Activated CD4-positive, alpha-beta T cell treated with anti-CD3 and anti-CD28 coated beads for 36 hours (primary cell): Measurements from ENCODE around the gene ZMYND8. TPM values are rescaled to one million over a fixed set of nuclear protein-coding genes. Genes with fewer than 3 reads are reported as not detected.
"Not testable (repeated sequence)": the region's sequence is repeated elsewhere in the genome, so short reads cannot be mapped to it uniquely, and the experiment has no call there.

ENCODE experiments used
- ATAC-seq: fragments of 200-7000 bp; cut with Tn5 transposase; one replicate; pipeline ENCODE4 v1.10.0; 2021; ENCODE audit warnings: mild to moderate bottlenecking, moderate library complexity
- CTCF ChIA-PET: fragments of 350-600 bp; sonication (Branson Sonifier 250); formaldehyde crosslinking; loops from one replicate; lab custom pipeline; 2021; ENCODE audit warnings: antibody characterized with exemption; lab: Charles Lee
- POLR2A ChIA-PET: fragments of 350-600 bp; sonication (Branson Sonifier 250); formaldehyde crosslinking; loops from one replicate; lab custom pipeline; 2021; ENCODE audit warnings: antibody characterized with exemption, inconsistent platforms; lab: Charles Lee
- DNase-seq: peaks from one replicate; pipeline ENCODE4 v3.0.0-alpha.2; 2020
- H3K27ac Mint-ChIP-seq: one replicate; pipeline ENCODE4 v1.8.0; 2021; ENCODE audit warnings: mixed read lengths
- H3K27me3 Mint-ChIP-seq: one replicate; pipeline ENCODE4 v1.8.0; 2021; ENCODE audit warnings: mixed read lengths
- H3K36me3 Mint-ChIP-seq: one replicate; pipeline ENCODE4 v1.8.0; 2021; ENCODE audit warnings: low read depth, mixed read lengths
- H3K4me1 Mint-ChIP-seq: one replicate; pipeline ENCODE4 v1.8.0; 2021; ENCODE audit warnings: mixed read lengths
- H3K4me3 Mint-ChIP-seq: one replicate; pipeline ENCODE4 v1.8.0; 2021; ENCODE audit warnings: mild to moderate bottlenecking, moderate library complexity, mixed read lengths
- H3K9me3 Mint-ChIP-seq: one replicate; pipeline ENCODE4 v1.8.0; 2021; ENCODE audit warnings: low read depth, mixed read lengths
- intact Hi-C, 2 experiments: fragments of 100-400 bp; cut with DNase I in 1 of 2; cut with micrococcal nuclease in 1 of 2; formaldehyde crosslinking; loops; one replicate each; pipeline versions ENCODE4 v1.14.2 to v1.15.1; 2022 to 2024; cut with DNase I, micrococcal nuclease
- total RNA-seq, 2 experiments: library from RNA; stranded (reverse); gene quantifications; one replicate each; pipeline ENCODE4 v1.2.3, GENCODE V29; 2021

The ZMYND8 gene
- total RNA-seq, 2 experiments from 2014 or later: 33.7 to 50.3 TPM

- ATAC-seq: no peak
- no peak overlapping the region for H3K4me3 Mint-ChIP-seq
- no peaks in the 10 kb centered on the region for H3K27me3 Mint-ChIP-seq
- no peaks in the 10 kb centered on the region for H3K36me3 Mint-ChIP-seq
- no peaks in the 10 kb centered on the region for H3K4me1 Mint-ChIP-seq
- ChIA-PET POLR2A (no interaction called here), CTCF (interaction anchor here (0.7 kb wide), 1 partner anchor 1322 kb away, joined by 3 read pairs; no protein-coding TSS in a partner anchor)
- no peak overlapping the region for H3K27ac Mint-ChIP-seq
- intact Hi-C loops: no loop called here
- H3K9me3 Mint-ChIP-seq: peaks cover 4% of the 10 kb centered on the region
- DNase-seq: no peak
These were observed 177.6 kb downstream of the ZMYND8 start for GRCh38 chr20:47178851-47179250.

- CTCF ChIA-PET: no interaction called here
- intact Hi-C loops: no loop called here
- Mint-ChIP-seq H3K36me3 (no peaks in the 10 kb centered on the region), H3K27me3 (no peaks in the 10 kb centered on the region), H3K9me3 (peaks cover 4% of the 10 kb centered on the region), H3K27ac (no peak overlapping the region), H3K4me3 (no peak overlapping the region), H3K4me1 (no peaks in the 10 kb centered on the region)
- no peak for DNase-seq
- ATAC-seq: no peak
- POLR2A ChIA-PET: no interaction called here
These were observed 178.2 kb downstream of the ZMYND8 start for GRCh38 chr20:47178277-47178676.

GRCh38 chr20:47176217-47176616 lies 180.3 kb downstream of the ZMYND8 start:
- H3K27me3 Mint-ChIP-seq, H3K27ac Mint-ChIP-seq, H3K36me3 Mint-ChIP-seq, H3K9me3 Mint-ChIP-seq, ATAC-seq, intact Hi-C loops, H3K4me3 Mint-ChIP-seq, H3K4me1 Mint-ChIP-seq, POLR2A ChIA-PET, DNase-seq: not testable (repeated sequence)
- CTCF ChIA-PET: interaction anchor here (0.7 kb wide), 1 partner anchor 13 kb away, joined by 6 read pairs; no protein-coding TSS in a partner anchor

- intact Hi-C loops: no loop called here
- H3K4me1 Mint-ChIP-seq: no peaks in the 10 kb centered on the region
- DNase-seq (no peak), ATAC-seq (no peak)
- H3K36me3 Mint-ChIP-seq: no peaks in the 10 kb centered on the region
- no peaks in the 10 kb centered on the region for H3K9me3 Mint-ChIP-seq
- ChIA-PET POLR2A (no interaction called here), CTCF (no interaction called here)
- no peak overlapping the region for H3K4me3 Mint-ChIP-seq
- peaks cover 3% of the 10 kb centered on the region for H3K27me3 Mint-ChIP-seq
- H3K27ac Mint-ChIP-seq: no peak overlapping the region
These were observed 181.0 kb downstream of the ZMYND8 start for GRCh38 chr20:47175493-47175892.

- Mint-ChIP-seq H3K4me3 (no peak overlapping the region), H3K4me1 (no peaks in the 10 kb centered on the region), H3K9me3 (no peaks in the 10 kb centered on the region), H3K27ac (no peak overlapping the region), H3K36me3 (no peaks in the 10 kb centered on the region), H3K27me3 (peaks cover 3% of the 10 kb centered on the region)
- intact Hi-C loops: no loop called here
- CTCF ChIA-PET: interaction anchor here (0.7 to 0.8 kb wide), 2 partner anchors 10 to 209 kb away, joined by 3 to 4 read pairs; no protein-coding TSS in a partner anchor
- ATAC-seq (no peak), DNase-seq (no peak)
- POLR2A ChIA-PET: no interaction called here
These were observed 181.8 kb downstream of the ZMYND8 start for GRCh38 chr20:47174456-47175243.

- no peak for ATAC-seq
- peaks cover 3% of the 10 kb centered on the region for H3K27me3 Mint-ChIP-seq
- no peaks in the 10 kb centered on the region for H3K9me3 Mint-ChIP-seq
- H3K36me3 Mint-ChIP-seq: no peaks in the 10 kb centered on the region
- H3K27ac Mint-ChIP-seq: no peak overlapping the region
- CTCF ChIA-PET: no interaction called here
- POLR2A ChIA-PET: no interaction called here
- H3K4me3 Mint-ChIP-seq: no peak overlapping the region
- intact Hi-C loops: no loop called here
- H3K4me1 Mint-ChIP-seq: no peaks in the 10 kb centered on the region
- no peak for DNase-seq
These were observed 182.8 kb downstream of the ZMYND8 start for GRCh38 chr20:47173596-47174216.

GRCh38 chr20:47172579-47172978 lies 183.9 kb downstream of the ZMYND8 start:
- POLR2A ChIA-PET: no interaction called here
- DNase-seq (no peak), ATAC-seq (no peak)
- Mint-ChIP-seq H3K9me3 (no peaks in the 10 kb centered on the region), H3K27ac (no peak overlapping the region), H3K4me3 (no peak overlapping the region), H3K36me3 (no peaks in the 10 kb centered on the region), H3K27me3 (peaks cover 5% of the 10 kb centered on the region), H3K4me1 (no peaks in the 10 kb centered on the region)
- intact Hi-C loops: no loop called here
- CTCF ChIA-PET: no interaction called here

- no peaks in the 10 kb centered on the region for H3K36me3 Mint-ChIP-seq
- ATAC-seq: no peak
- DNase-seq: no peak
- CTCF ChIA-PET: no interaction called here
- intact Hi-C loops: no loop called here
- POLR2A ChIA-PET: no interaction called here
- no peak overlapping the region for H3K4me3 Mint-ChIP-seq
- H3K9me3 Mint-ChIP-seq: no peaks in the 10 kb centered on the region
- H3K27me3 Mint-ChIP-seq: peaks cover 10% of the 10 kb centered on the region
- no peaks in the 10 kb centered on the region for H3K4me1 Mint-ChIP-seq
- H3K27ac Mint-ChIP-seq: no peak overlapping the region
These were observed 188.7 kb downstream of the ZMYND8 start for GRCh38 chr20:47167846-47168245.

- H3K9me3 Mint-ChIP-seq: no peaks in the 10 kb centered on the region
- CTCF ChIA-PET: no interaction called here
These were observed 191.1 kb downstream of the ZMYND8 start for GRCh38 chr20:47165376-47165865.

GRCh38 chr20:47164140-47164539 lies 192.4 kb downstream of the ZMYND8 start:
- DNase-seq (no peak), ATAC-seq (no peak)
- H3K4me3 Mint-ChIP-seq: no peak overlapping the region
- intact Hi-C loops: no loop called here
- H3K9me3 Mint-ChIP-seq: no peaks in the 10 kb centered on the region
- H3K36me3 Mint-ChIP-seq: no peaks in the 10 kb centered on the region
- ChIA-PET CTCF (interaction anchor here (0.6 to 0.7 kb wide), 2 partner anchors 11 to 409 kb away, joined by 3 to 4 read pairs; no protein-coding TSS in a partner anchor), POLR2A (no interaction called here)
- no peak overlapping the region for H3K27ac Mint-ChIP-seq
- no peaks in the 10 kb centered on the region for H3K4me1 Mint-ChIP-seq
- peaks cover 7% of the 10 kb centered on the region for H3K27me3 Mint-ChIP-seq

More at GRCh38 chr20:47165376-47165865, 191.1 kb downstream of the ZMYND8 start:
- H3K27me3 Mint-ChIP-seq: peaks cover 7% of the 10 kb centered on the region
- no peaks in the 10 kb centered on the region for H3K36me3 Mint-ChIP-seq
- intact Hi-C loops: no loop called here
- H3K4me1 Mint-ChIP-seq: no peaks in the 10 kb centered on the region
- POLR2A ChIA-PET: no interaction called here
- ATAC-seq: no peak
- no peak for DNase-seq
- no peak overlapping the region for H3K4me3 Mint-ChIP-seq
- H3K27ac Mint-ChIP-seq: no peak overlapping the region

GRCh38 chr20:47161411-47161810 lies 195.1 kb downstream of the ZMYND8 start:
- H3K27ac Mint-ChIP-seq: no peak overlapping the region
- H3K4me1 Mint-ChIP-seq: no peaks in the 10 kb centered on the region
- H3K36me3 Mint-ChIP-seq: no peaks in the 10 kb centered on the region
- H3K9me3 Mint-ChIP-seq: no peaks in the 10 kb centered on the region
- CTCF ChIA-PET: interaction anchor here (0.6 kb wide), 1 partner anchor 240 kb away, joined by 5 read pairs; no protein-coding TSS in a partner anchor
- ATAC-seq: no peak
- H3K4me3 Mint-ChIP-seq: no peak overlapping the region
- intact Hi-C loops: no loop called here
- DNase-seq: no peak
- POLR2A ChIA-PET: no interaction called here
- peaks cover 4% of the 10 kb centered on the region for H3K27me3 Mint-ChIP-seq
